ENCODE data around the gene SPDYE3. TPM values are rescaled to one million over a fixed set of nuclear protein-coding genes. Genes with fewer than 3 reads are reported as not detected.
"Not testable (repeated sequence)": the region's sequence is repeated elsewhere in the genome, so short reads cannot be mapped to it uniquely, and the experiment has no call there.

SPDYE3 gene
- total and polyA plus RNA-seq, 4 experiments from 2014 or later, result 6.3 to 9.9 TPM; not detected in 2

DNA sequence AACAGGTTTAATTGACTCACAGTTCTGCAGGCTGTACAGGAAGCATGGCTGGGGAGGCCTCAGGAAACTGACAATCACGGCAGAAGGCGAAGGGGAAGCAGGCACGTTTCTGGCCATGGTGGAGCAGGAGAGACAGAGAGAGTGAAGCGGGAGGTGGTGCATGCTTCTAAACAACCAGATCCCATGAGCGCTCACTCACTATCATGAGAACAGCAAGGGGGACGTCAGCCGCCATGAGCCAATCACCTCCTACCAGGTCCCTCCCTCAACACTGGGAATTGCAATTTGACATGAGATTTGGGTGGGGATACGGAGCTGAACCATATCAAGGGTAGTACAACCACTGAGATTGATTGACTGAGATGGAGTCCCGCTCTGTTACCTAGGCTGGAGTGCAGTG lies 18.2 kb downstream of the SPDYE3 start:
- H3K27ac Mint-ChIP-seq, result peak overlapping the region in 1 of 7 donors; percentile 32
- H3K4me3 Mint-ChIP-seq; H3K36me3 ChIP-seq (ENCODE audit: insufficient read depth, low read length); intact Hi-C loops (cut with micrococcal nuclease); H3K4me3 ChIP-seq (ENCODE audit: low read length in 2 of 2); H3K27ac ChIP-seq (ENCODE audit: low read depth, low read length); DNase-seq; H3K27me3 Mint-ChIP-seq; POLR2A ChIA-PET (ENCODE audit: partially characterized antibody); H3K4me1 Mint-ChIP-seq; CTCF ChIA-PET (ENCODE audit: partially characterized antibody); H3K4me1 ChIP-seq (ENCODE audit: insufficient read depth, low read length); H3K27me3 ChIP-seq (ENCODE audit: insufficient read depth, low read length); H3K9me3 Mint-ChIP-seq; H3K9me3 ChIP-seq (ENCODE audit: control insufficient read depth in 1 of 2, low read length in 2 of 2): not testable (repeated sequence)
- H3K36me3 Mint-ChIP-seq, result peaks cover 5 to 32% of the 10 kb centered on the region in 2 donors

DNA sequence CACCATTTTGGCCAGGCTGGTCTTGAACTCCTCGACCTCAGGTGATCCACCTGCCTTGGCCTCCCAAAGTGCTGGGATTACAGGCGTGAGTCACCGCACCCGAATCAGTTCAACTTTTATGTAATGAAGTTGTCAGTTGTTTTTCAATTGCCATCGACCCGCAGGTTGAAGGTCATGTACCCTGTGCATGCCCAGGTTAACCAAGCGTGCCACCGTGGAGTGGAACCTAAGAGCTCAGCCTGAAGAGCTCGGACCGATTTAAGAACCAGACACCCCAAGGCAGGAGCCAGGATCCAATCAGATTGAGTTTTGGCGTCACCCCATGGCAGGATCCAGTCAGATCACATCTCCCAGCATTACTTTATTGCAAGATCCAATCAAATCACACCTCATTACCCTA lies 19.4 kb downstream of the SPDYE3 start:
- H3K27ac Mint-ChIP-seq; POLR2A ChIA-PET (ENCODE audit: partially characterized antibody); H3K27me3 Mint-ChIP-seq; H3K4me3 ChIP-seq (ENCODE audit: low read length in 2 of 2); H3K4me1 Mint-ChIP-seq; H3K9me3 ChIP-seq (ENCODE audit: control insufficient read depth in 1 of 2, low read length in 2 of 2); H3K27ac ChIP-seq (ENCODE audit: low read depth, low read length); CTCF ChIA-PET (ENCODE audit: partially characterized antibody); H3K4me3 Mint-ChIP-seq; H3K9me3 Mint-ChIP-seq; H3K36me3 ChIP-seq (ENCODE audit: insufficient read depth, low read length); H3K27me3 ChIP-seq (ENCODE audit: insufficient read depth, low read length); intact Hi-C loops (cut with micrococcal nuclease); DNase-seq; H3K4me1 ChIP-seq (ENCODE audit: insufficient read depth, low read length): not testable (repeated sequence)
- peaks cover 4 to 31% of the 10 kb centered on the region in 2 donors for H3K36me3 Mint-ChIP-seq

DNA sequence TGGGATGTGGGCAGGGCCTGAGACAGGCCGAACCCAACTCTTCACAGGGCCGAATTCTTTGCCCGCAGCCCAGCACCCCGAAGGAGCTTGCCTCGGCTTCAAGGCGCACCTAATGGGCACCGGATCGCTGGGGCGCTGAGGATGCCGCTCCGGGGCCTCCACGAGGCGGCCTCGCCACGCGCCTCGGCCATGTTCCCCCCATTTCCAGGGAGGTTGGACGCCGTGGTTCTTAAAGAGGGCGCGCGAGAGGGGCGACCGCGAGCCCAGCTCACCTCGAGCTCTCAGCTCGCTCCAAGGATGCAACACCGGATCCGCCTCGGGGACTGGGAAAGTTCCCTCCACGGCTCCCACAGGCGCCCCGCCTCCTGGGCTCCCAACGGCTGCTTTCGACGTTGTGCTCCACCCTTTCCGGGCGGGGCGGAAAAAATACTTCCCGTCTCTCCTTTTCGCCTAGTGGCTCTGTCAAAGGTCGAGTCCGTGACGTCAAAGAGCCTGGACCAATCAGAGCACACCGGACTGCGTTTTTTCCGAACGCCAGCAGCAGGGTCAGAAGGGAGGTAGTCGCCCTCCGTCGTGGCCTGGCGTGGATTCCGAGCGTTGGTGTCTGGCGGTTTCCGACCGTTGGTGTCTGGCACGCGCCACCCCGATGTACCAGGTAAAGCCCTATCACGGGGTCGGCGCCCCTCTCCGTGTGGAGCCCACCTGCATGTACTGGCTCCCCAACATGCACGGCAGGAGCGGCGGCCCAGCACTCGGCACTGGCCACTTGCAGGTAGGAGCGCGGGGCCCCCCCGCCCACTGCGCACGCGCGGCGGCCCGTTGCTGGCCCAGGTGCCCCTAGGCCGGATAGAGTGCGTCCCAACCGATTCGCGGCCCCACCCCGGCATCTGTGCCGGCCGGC lies 28.3 kb downstream of the SPDYE3 start:
- H3K27me3 Mint-ChIP-seq; H3K27me3 ChIP-seq (ENCODE audit: insufficient read depth, low read length); H3K9me3 ChIP-seq (ENCODE audit: control insufficient read depth in 1 of 2, low read length in 2 of 2); H3K36me3 ChIP-seq (ENCODE audit: insufficient read depth, low read length); H3K9me3 Mint-ChIP-seq; H3K4me1 ChIP-seq (ENCODE audit: insufficient read depth, low read length): not testable (repeated sequence)
- H3K27ac ChIP-seq (ENCODE audit: low read depth, low read length), result peak overlapping the region; percentile 84
- DNase-seq, result peak; percentile 84 to 92 (median 86)
- peaks cover 14 to 32% (median 16%) of the 10 kb centered on the region in 4 donors for H3K4me1 Mint-ChIP-seq
- H3K4me3 Mint-ChIP-seq, result peak overlapping the region; percentile 92 to 98 (median 96)
- intact Hi-C loops (cut with micrococcal nuclease), result loop anchor here (1.0 to 2.0 kb wide), 2 partner anchors 9 to 93 kb away; partner anchors contain the start of genes MEPCE and ZCWPW1
- H3K4me3 ChIP-seq (ENCODE audit: low read length in 2 of 2), result peak overlapping the region in 1 of 2 donors; percentile 79
- ChIA-PET POLR2A (ENCODE audit: partially characterized antibody) (interaction anchor here (0.7 to 1.9 kb wide), 4 partner anchors 64 to 235 kb away, joined by 3 to 5 read pairs (median 4); partner anchors contain the start of gene GPC2), CTCF (ENCODE audit: partially characterized antibody) (interaction anchor here (1.3 kb wide), 1 partner anchor 14 kb away, joined by 3 read pairs; no protein-coding TSS in a partner anchor)
- peaks cover 0 to 19% of the 10 kb centered on the region in 2 donors for H3K36me3 Mint-ChIP-seq
- peak overlapping the region; percentile 94 to 99 (median 98) for H3K27ac Mint-ChIP-seq

DNA sequence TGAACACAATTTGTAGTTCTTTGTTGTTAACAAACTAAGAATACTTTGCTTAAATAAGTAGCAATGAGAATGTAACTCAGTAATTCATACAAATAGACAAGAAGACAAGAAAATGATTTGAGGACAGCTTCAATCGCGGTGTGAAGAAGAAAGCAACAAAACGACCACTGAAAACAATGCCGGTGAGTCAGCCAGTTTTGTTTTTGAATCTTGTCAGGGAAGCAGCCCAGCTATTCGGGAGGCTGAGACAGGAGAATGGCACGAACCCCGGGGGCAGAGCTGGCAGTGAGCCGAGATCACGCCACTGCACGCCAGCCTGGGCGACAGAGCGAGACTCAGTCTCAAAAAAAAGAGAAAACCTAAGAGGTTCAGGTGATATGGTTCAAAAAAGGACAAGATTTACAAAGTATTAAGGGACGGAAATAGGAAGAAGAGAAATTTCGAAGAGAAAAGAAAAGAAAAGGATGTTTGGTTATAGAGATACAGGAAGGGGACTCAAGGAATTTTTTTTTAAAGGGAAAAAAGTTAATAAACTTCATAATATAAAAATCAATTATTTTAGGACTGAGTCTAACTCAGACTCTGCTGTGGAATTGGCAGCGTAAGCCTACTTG lies 30.7 kb downstream of the SPDYE3 start:
- H3K27ac Mint-ChIP-seq, result peak overlapping the region in 4 of 7 donors; percentile 63 to 90 (median 76)

DNA sequence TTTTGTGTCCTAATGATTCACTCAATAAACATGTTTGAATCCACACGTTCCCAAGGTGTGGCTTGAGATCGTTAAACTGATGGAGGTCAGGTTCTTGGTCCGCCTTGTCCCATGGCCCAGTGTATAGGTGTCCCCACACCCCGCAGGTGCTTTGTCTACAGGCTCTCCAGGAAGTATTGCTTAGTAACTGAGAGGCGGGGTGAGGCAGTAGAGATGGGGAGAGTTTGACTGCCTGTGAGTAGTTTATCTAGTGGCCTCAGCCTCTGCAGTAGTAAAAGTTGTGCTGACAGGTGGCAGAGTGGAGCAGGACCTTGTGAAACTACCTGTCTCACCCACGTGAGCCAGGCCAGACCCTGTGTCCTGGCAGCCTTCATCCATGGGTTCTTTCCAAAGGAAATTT lies 33.8 kb downstream of the SPDYE3 start:
- H3K27me3 Mint-ChIP-seq; H3K27ac ChIP-seq (ENCODE audit: low read depth, low read length); H3K9me3 Mint-ChIP-seq; CTCF ChIA-PET (ENCODE audit: partially characterized antibody); H3K4me3 ChIP-seq (ENCODE audit: low read length in 2 of 2); POLR2A ChIA-PET (ENCODE audit: partially characterized antibody); H3K27me3 ChIP-seq (ENCODE audit: insufficient read depth, low read length); H3K36me3 ChIP-seq (ENCODE audit: insufficient read depth, low read length); DNase-seq; H3K9me3 ChIP-seq (ENCODE audit: control insufficient read depth in 1 of 2, low read length in 2 of 2); H3K4me3 Mint-ChIP-seq: not testable (repeated sequence)
- H3K27ac Mint-ChIP-seq, result peak overlapping the region; percentile 0 to 86 (median 65)
- peaks cover 21 to 44% of the 10 kb centered on the region in 2 donors for H3K36me3 Mint-ChIP-seq
- intact Hi-C loops (cut with micrococcal nuclease), result loop anchor here (5.0 kb wide), 1 partner anchor 69 kb away; no protein-coding TSS in a partner anchor
- H3K4me1 ChIP-seq (ENCODE audit: insufficient read depth, low read length), result peaks cover 25% of the 10 kb centered on the region
- H3K4me1 Mint-ChIP-seq, result peaks cover 17 to 42% (median 23%) of the 10 kb centered on the region in 4 donors

More for the DNA sequence above, 30.7 kb downstream of the SPDYE3 start:
- peaks cover 15 to 37% of the 10 kb centered on the region in 2 donors for H3K36me3 Mint-ChIP-seq
- H3K27me3 Mint-ChIP-seq; H3K36me3 ChIP-seq (ENCODE audit: insufficient read depth, low read length); H3K9me3 ChIP-seq (ENCODE audit: control insufficient read depth in 1 of 2, low read length in 2 of 2); H3K27me3 ChIP-seq (ENCODE audit: insufficient read depth, low read length); POLR2A ChIA-PET (ENCODE audit: partially characterized antibody); H3K4me3 ChIP-seq (ENCODE audit: low read length in 2 of 2); intact Hi-C loops (cut with micrococcal nuclease); H3K4me1 ChIP-seq (ENCODE audit: insufficient read depth, low read length); CTCF ChIA-PET (ENCODE audit: partially characterized antibody); H3K27ac ChIP-seq (ENCODE audit: low read depth, low read length); H3K9me3 Mint-ChIP-seq; DNase-seq: not testable (repeated sequence)
- H3K4me1 Mint-ChIP-seq, result peaks cover 14 to 37% (median 19%) of the 10 kb centered on the region in 4 donors
- peak overlapping the region in 1 of 8 donors; percentile 41 for H3K4me3 Mint-ChIP-seq

DNA sequence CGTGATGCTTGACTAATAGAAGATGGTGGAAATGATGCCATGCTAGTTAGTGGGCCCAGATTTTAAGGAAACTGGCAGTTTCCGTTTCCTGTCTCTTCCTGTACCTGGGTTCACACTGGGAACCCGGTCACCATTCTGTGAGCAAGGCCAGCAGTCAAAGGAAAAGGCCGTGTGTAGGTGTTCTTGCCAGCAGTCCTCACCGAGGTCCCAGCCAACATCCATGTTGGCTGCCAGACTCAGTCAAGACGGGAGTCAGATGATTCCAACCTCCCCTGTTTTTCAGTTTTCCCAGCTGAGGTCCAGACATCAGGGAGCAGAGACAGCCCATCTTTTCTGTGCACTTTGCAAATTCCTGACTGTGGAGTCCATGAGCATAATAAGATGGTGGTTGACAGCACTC lies 35.3 kb downstream of the SPDYE3 start:
- no peaks in the 10 kb centered on the region for H3K9me3 ChIP-seq (ENCODE audit: control insufficient read depth in 1 of 2, low read length in 2 of 2)
- Mint-ChIP-seq H3K27me3 (no peaks in the 10 kb centered on the region), H3K4me3 (peak overlapping the region in 1 of 8 donors; percentile 43), H3K9me3 (no peaks in the 10 kb centered on the region), H3K36me3 (peaks cover 26 to 57% of the 10 kb centered on the region in 2 donors), H3K27ac (peak overlapping the region; percentile 83 to 92 (median 87)), H3K4me1 (peaks cover 14 to 34% (median 19%) of the 10 kb centered on the region in 4 donors)
- H3K36me3 ChIP-seq (ENCODE audit: insufficient read depth, low read length), result peaks cover 25% of the 10 kb centered on the region
- CTCF ChIA-PET (ENCODE audit: partially characterized antibody), result interaction anchor here (1.6 kb wide), 1 partner anchor 214 kb away, joined by 3 read pairs; no protein-coding TSS in a partner anchor
- no peaks in the 10 kb centered on the region for H3K27me3 ChIP-seq (ENCODE audit: insufficient read depth, low read length)
- POLR2A ChIA-PET (ENCODE audit: partially characterized antibody), result interaction anchor here (1.4 kb wide), 1 partner anchor 122 kb away, joined by 4 read pairs; no protein-coding TSS in a partner anchor
- H3K4me1 ChIP-seq (ENCODE audit: insufficient read depth, low read length), result peaks cover 21% of the 10 kb centered on the region
- intact Hi-C loops (cut with micrococcal nuclease), result loop anchor here (5.0 kb wide), 1 partner anchor 70 kb away; no protein-coding TSS in a partner anchor
- no peak overlapping the region for H3K27ac ChIP-seq (ENCODE audit: low read depth, low read length)
- DNase-seq, result no peak
- no peak overlapping the region for H3K4me3 ChIP-seq (ENCODE audit: low read length in 2 of 2)

DNA sequence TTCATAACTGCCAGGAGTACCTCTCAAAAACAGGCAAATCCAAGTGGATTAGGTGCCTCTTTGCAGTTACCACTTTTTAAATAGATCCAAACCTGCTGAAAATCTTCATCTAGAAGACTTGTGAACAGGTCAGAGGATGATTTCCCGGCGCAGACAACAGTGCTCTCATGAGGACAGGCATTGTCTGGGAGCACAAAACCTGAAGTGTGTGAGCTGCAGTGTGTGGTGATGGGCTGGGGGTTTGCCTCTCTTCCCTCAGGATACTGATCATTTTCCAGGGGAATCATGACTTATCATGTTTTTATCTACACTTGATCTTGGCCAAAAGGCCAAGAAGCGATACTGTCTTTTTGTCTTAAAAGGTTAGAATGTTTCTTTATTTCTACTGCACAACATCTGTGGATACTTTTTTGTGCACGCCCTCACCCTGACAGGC lies 36.6 kb downstream of the SPDYE3 start:
- not testable (repeated sequence) for H3K27me3 Mint-ChIP-seq; H3K9me3 Mint-ChIP-seq; DNase-seq; H3K4me3 ChIP-seq (ENCODE audit: low read length in 2 of 2); H3K27me3 ChIP-seq (ENCODE audit: insufficient read depth, low read length); H3K9me3 ChIP-seq (ENCODE audit: control insufficient read depth in 1 of 2, low read length in 2 of 2)
- intact Hi-C loops (cut with micrococcal nuclease), result loop anchor here (2.0 to 5.0 kb wide), 4 partner anchors 72 to 211 kb away; partner anchors contain the start of genes MEPCE and ZCWPW1
- peaks cover 28% of the 10 kb centered on the region for H3K36me3 ChIP-seq (ENCODE audit: insufficient read depth, low read length)
- peaks cover 10 to 28% (median 17%) of the 10 kb centered on the region in 4 donors for H3K4me1 Mint-ChIP-seq
- peak overlapping the region; percentile 81 for H3K27ac ChIP-seq (ENCODE audit: low read depth, low read length)
- H3K36me3 Mint-ChIP-seq, result peaks cover 31 to 58% of the 10 kb centered on the region in 2 donors
- ChIA-PET CTCF (ENCODE audit: partially characterized antibody) (interaction anchor here (1.0 kb wide), 1 partner anchor 94 kb away, joined by 3 read pairs; no protein-coding TSS in a partner anchor), POLR2A (ENCODE audit: partially characterized antibody) (interaction anchor here (0.5 to 1.6 kb wide), 6 partner anchors 72 to 517 kb away, joined by 3 to 11 read pairs (median 3); partner anchors contain the start of genes MEPCE, PVRIG and ZCWPW1)
- peak overlapping the region; percentile 86 to 99 (median 98) for H3K27ac Mint-ChIP-seq
- H3K4me1 ChIP-seq (ENCODE audit: insufficient read depth, low read length), result peaks cover 21% of the 10 kb centered on the region
- H3K4me3 Mint-ChIP-seq, result peak overlapping the region in 7 of 8 donors; percentile 25 to 82 (median 77)
